Type B pancreatic cell (in vitro differentiated cells): Measurements from ENCODE around the gene ACSF3. TPM values are rescaled to one million over a fixed set of nuclear protein-coding genes. Genes with fewer than 3 reads are reported as not detected.

Experiments used
- DNase-seq: peaks from one replicate; pipeline ENCODE4 v3.0.0; 2021; ENCODE audit warnings: mixed read lengths; ENCODE audit not compliant: unreplicated experiment; ENCODE audit errors: extremely low spot score
- H3K27ac Mint-ChIP-seq: 2 replicates; pipeline ENCODE4 v1.8.0; 2021; ENCODE audit warnings: mild to moderate bottlenecking, mixed read lengths
- H3K27me3 Mint-ChIP-seq: 2 replicates; pipeline ENCODE4 v1.8.0; 2021; ENCODE audit warnings: mixed read lengths
- H3K36me3 Mint-ChIP-seq: 2 replicates; pipeline ENCODE4 v1.8.0; 2021; ENCODE audit warnings: mixed read lengths
- H3K4me1 Mint-ChIP-seq: one replicate; pipeline ENCODE4 v1.8.0; 2021; ENCODE audit warnings: mixed read lengths; ENCODE audit not compliant: unreplicated experiment
- H3K4me3 Mint-ChIP-seq: 2 replicates; pipeline ENCODE4 v1.8.0; 2021; ENCODE audit warnings: mild to moderate bottlenecking, mixed read lengths
- H3K9me3 Mint-ChIP-seq: 2 replicates; pipeline ENCODE4 v1.8.0; 2021; ENCODE audit warnings: mixed read lengths
- CTCF ChIP-seq: fragments of 200-600 bp; sonication (generic); conservative IDR thresholded peaks from 2 replicates; pipeline ENCODE4 v1.5.0; 2021; ENCODE audit warnings: antibody characterized with exemption, mild to moderate bottlenecking
- total RNA-seq: library from RNA; stranded (reverse); gene quantifications from 2 replicates; pipeline ENCODE4 v1.2.1, GENCODE V29; 2021; ENCODE audit warnings: low replicate concordance

ACSF3 gene
- total RNA-seq, 1 donor from 2014 or later: 29.0 TPM

- no peaks in the 10 kb centered on the region for H3K27me3 Mint-ChIP-seq
- peaks cover 7% of the 10 kb centered on the region for H3K36me3 Mint-ChIP-seq
- DNase-seq: no peak
- H3K4me3 Mint-ChIP-seq: no peak overlapping the region
- TF ChIP-seq CTCF: no peak
- H3K9me3 Mint-ChIP-seq: no peaks in the 10 kb centered on the region
- H3K27ac Mint-ChIP-seq: no peak overlapping the region
- no peaks in the 10 kb centered on the region for H3K4me1 Mint-ChIP-seq
Observed at GRCh38 chr16:89123001-89123830, 29.6 kb downstream of the ACSF3 start.

- H3K4me1 Mint-ChIP-seq: no peaks in the 10 kb centered on the region
- H3K4me3 Mint-ChIP-seq: no peak overlapping the region
- no peak overlapping the region for H3K27ac Mint-ChIP-seq
- DNase-seq: no peak
- TF ChIP-seq CTCF: no peak
- H3K9me3 Mint-ChIP-seq: no peaks in the 10 kb centered on the region
- H3K27me3 Mint-ChIP-seq: no peaks in the 10 kb centered on the region
- H3K36me3 Mint-ChIP-seq: peaks cover 10% of the 10 kb centered on the region
Observed at GRCh38 chr16:89123831-89124100, 30.1 kb downstream of the ACSF3 start.

GRCh38 chr16:89129378-89129777, 35.7 kb downstream of the ACSF3 start:
- Mint-ChIP-seq H3K4me1 (no peaks in the 10 kb centered on the region), H3K9me3 (no peaks in the 10 kb centered on the region), H3K27me3 (no peaks in the 10 kb centered on the region), H3K36me3 (peaks cover 32% of the 10 kb centered on the region), H3K4me3 (no peak overlapping the region), H3K27ac (no peak overlapping the region)
- DNase-seq: no peak
- no peak for TF ChIP-seq CTCF

- TF ChIP-seq CTCF: no peak
- H3K36me3 Mint-ChIP-seq: peaks cover 31% of the 10 kb centered on the region
- H3K4me1 Mint-ChIP-seq: no peaks in the 10 kb centered on the region
- no peak overlapping the region for H3K4me3 Mint-ChIP-seq
- no peak for DNase-seq
- no peaks in the 10 kb centered on the region for H3K27me3 Mint-ChIP-seq
- no peaks in the 10 kb centered on the region for H3K9me3 Mint-ChIP-seq
- no peak overlapping the region for H3K27ac Mint-ChIP-seq
Observed at GRCh38 chr16:89130448-89130847, 36.8 kb downstream of the ACSF3 start.

- H3K4me3 Mint-ChIP-seq: no peak overlapping the region
- no peaks in the 10 kb centered on the region for H3K4me1 Mint-ChIP-seq
- H3K27me3 Mint-ChIP-seq: no peaks in the 10 kb centered on the region
Observed at GRCh38 chr16:89131783-89132182, 38.1 kb downstream of the ACSF3 start.

More at GRCh38 chr16:89131783-89132182, 38.1 kb downstream of the ACSF3 start:
- no peak for TF ChIP-seq CTCF
- Mint-ChIP-seq H3K9me3 (no peaks in the 10 kb centered on the region), H3K27ac (no peak overlapping the region), H3K36me3 (peaks cover 25% of the 10 kb centered on the region)
- no peak for DNase-seq
